ENCODE measurements around the gene CELF4.
A peak's percentile ranks its signal among the peaks of the same experiment; 100 is the strongest.

CELF4 gene

DNA sequence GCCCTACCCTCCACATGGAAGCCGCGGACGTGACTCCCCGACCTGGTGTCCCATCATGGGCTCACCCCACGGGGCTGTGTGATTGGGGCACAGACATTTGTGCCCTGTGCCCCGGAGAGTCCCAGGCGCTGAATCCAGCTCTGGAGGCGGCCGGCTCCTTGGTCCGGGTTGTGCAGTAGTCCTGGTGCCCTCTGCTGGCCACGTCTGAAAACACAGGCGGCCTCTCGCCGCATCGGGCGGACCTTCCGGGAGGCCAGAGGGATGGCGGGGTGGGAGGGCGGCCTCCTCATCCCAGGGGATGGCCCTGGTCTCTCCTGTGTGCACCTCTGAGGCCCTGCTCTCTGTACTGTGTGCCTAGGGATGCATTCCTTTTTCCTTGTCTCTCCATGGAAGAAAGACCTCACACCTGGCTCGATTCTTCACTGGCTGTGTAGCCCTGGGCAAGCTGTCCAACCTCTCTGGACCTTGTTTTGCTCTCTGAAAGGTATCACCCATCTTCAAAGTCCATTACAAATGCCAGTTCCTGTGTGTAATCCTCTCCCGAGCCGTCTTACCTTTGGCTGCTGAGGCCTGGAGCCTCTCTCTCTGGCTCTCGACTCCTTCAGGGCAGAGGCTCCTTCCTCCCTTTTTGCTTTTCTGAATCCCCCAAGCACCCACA, 27.6 kb downstream of the CELF4 start:
- Histone ChIP-seq H3K9ac (no peak overlapping the region), H3K27ac (no peak overlapping the region), H3K9me3 (replicated peaks in 1 of 11) (no peaks in the 10 kb centered on the region), H3K4me2 (peak overlapping the region in 9 of 11 experiments; percentile 3 to 74 (median 27); a peak in 12 of 22 replicates), H3K27me3 (peaks cover 12 to 23% (median 19%) of the 10 kb centered on the region in 11 experiments; a peak in 21 of 22 replicates), H4K20me1 (no peaks in the 10 kb centered on the region; a peak in 1 of 22 replicates), H3K4me3 (no peak overlapping the region), H3K4me1 (peaks cover 29 to 47% (median 36%) of the 10 kb centered on the region in 10 experiments), H3K36me3 (no peaks in the 10 kb centered on the region)
- TF ChIP-seq Cebpa-rat (IDR thresholded peaks at IDR 0.05) = no peak

DNA sequence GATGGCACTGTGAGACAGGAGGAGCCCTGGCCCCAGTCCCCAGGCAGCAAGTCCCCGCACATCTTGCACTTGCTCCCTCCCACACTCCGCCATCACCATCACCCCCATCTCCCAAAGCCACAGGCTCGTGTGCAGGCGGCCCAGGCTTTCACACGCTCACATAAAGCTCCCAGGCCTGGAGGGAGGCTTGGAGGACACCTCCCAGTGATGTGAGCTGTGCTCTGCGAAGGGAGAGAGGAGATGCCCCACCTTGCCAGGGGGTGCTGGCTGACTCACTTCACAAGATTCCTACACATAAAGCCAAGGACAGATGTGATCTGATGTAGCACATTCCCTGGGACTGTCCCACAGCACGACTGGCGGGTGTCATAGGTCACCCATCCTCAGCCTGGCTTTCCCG, 28.9 kb downstream of the CELF4 start:
- H4K20me1 ChIP-seq = no peaks in the 10 kb centered on the region; a peak in 1 of 22 replicates
- H3K9me3 ChIP-seq (replicated peaks in 1 of 11) = no peaks in the 10 kb centered on the region
- H3K9ac ChIP-seq = no peak overlapping the region
- peaks cover 12 to 23% (median 19%) of the 10 kb centered on the region in 11 experiments; a peak in 21 of 22 replicates for H3K27me3 ChIP-seq
- no peaks in the 10 kb centered on the region for H3K36me3 ChIP-seq
- H3K4me2 ChIP-seq = peak overlapping the region; percentile 56 to 78 (median 67)
- no peak for TF ChIP-seq Cebpa-rat (IDR thresholded peaks at IDR 0.05)
- peak overlapping the region in 2 of 11 experiments; percentile 62 to 71; a peak in 5 of 22 replicates for H3K27ac ChIP-seq
- peaks cover 29 to 49% (median 36%) of the 10 kb centered on the region in 10 experiments for H3K4me1 ChIP-seq
- no peak overlapping the region for H3K4me3 ChIP-seq

DNA sequence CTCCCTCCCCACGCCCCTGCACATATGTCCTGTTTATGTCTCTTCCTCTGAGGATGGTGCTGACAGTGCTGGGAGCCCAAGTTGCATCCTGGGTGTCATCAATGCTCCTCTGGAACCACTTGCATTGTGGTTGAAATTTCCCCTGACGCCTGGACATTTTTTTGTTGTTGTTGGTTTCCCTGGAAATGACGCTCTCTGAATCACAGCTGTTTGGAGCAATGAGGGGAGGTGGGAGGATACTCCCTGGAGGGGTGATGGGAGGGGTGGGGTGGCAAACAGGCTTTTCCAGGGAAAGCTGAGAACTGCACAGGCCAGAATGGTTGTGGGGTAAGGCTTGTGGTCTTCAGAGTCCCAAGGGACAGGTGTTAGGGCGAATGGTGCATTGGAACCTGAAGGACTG, 29.6 kb downstream of the CELF4 start:
- H3K27me3 ChIP-seq = peaks cover 12 to 23% (median 19%) of the 10 kb centered on the region in 11 experiments; a peak in 21 of 22 replicates

DNA sequence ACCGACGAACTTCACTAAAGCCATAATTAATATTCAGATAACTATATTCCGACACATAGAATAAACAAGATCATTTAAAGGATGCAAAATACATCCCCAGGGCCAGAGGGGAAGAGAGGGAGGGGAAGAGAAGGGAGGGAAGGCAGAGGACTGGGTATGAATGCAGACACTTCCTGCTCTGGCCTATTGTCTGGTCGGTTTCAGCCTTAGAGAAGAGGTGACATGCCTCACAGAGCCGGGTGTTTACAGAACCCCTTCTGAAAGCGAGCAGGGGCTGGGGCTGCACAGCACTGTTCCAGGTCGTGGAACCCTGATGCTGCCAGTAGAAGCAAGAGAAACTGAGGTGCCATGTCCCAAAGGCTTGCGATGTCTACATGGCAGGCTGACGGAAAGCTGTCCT, 31.0 kb downstream of the CELF4 start:
- Histone ChIP-seq H3K4me1 (peaks cover 40 to 69% (median 55%) of the 10 kb centered on the region in 10 experiments), H3K4me3 (no peak overlapping the region), H3K9ac (no peak overlapping the region)

More for the DNA sequence above, 29.6 kb downstream of the CELF4 start:
- H3K9me3 ChIP-seq (replicated peaks in 1 of 11) = no peaks in the 10 kb centered on the region
- no peaks in the 10 kb centered on the region for H3K36me3 ChIP-seq
- 0 out of 22 replicates have a peak overlapping the region, but pooled peaks of 1 of the 11 experiments have one; percentile 48 for H3K9ac ChIP-seq
- TF ChIP-seq Cebpa-rat (IDR thresholded peaks at IDR 0.05) = no peak
- H3K4me2 ChIP-seq = peak overlapping the region; percentile 56 to 78 (median 67)
- H4K20me1 ChIP-seq = no peaks in the 10 kb centered on the region; a peak in 1 of 22 replicates
- H3K4me1 ChIP-seq = peaks cover 29 to 56% (median 42%) of the 10 kb centered on the region in 10 experiments
- peak overlapping the region in 2 of 11 experiments; percentile 62 to 71; a peak in 5 of 22 replicates for H3K27ac ChIP-seq
- no peak overlapping the region for H3K4me3 ChIP-seq

DNA sequence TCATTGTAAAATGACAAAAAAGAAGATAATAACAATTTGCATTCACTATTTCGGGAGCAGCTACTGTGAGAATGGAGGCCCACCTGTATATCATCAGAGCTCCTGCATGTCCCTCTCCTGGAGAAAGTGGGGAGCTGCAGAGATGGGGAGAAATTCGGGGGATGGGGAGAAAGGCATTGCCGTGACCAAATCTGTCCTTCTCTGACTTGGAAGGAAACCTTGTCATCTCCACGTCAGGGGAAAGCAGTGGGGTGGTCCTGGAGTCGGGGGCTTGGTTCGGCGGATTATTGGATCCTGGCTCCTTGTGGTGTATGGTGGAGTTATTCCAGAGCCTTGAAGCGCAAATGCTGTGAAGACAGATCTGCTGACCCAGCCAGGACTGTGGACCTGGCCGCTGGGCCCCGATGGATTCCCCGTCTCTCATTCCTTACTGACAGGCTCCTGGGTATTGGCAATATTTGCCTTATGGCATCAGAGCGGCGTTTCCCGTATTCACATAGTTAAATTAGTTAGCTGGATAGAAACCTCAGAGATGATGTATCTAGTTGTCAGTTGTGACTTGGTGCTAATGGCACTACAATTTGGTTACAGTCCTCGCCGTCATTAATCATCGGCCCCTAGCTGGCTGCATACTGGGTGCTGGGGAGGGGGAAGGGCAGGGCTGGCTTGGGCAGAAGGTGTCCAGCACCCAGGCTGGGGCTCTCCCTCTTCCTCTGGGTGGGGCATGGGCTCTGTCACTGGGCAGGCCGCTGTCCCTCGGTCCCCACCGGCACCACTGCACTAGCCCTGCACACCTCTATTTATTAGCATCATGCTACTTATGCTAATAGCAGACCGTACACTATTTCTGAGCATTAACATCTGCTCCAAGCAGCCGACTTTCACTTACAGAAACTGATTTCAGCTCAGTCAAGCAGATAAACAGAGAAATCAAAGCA, 31.7 kb downstream of the CELF4 start:
- no peak for TF ChIP-seq Cebpa-rat (IDR thresholded peaks at IDR 0.05)
- Histone ChIP-seq H3K27ac (no peak overlapping the region), H4K20me1 (no peaks in the 10 kb centered on the region; a peak in 1 of 22 replicates), H3K4me1 (peaks cover 47 to 76% (median 62%) of the 10 kb centered on the region in 10 experiments), H3K4me2 (peak overlapping the region in 10 of 11 experiments; percentile 50 to 78 (median 66); a peak in 21 of 22 replicates), H3K4me3 (no peak overlapping the region), H3K9me3 (replicated peaks in 1 of 11) (no peaks in the 10 kb centered on the region), H3K36me3 (no peaks in the 10 kb centered on the region), H3K9ac (no peak overlapping the region), H3K27me3 (peaks cover 10 to 13% (median 11%) of the 10 kb centered on the region in 11 experiments; a peak in 21 of 22 replicates)

More for the DNA sequence above, 31.0 kb downstream of the CELF4 start:
- Histone ChIP-seq H4K20me1 (no peaks in the 10 kb centered on the region; a peak in 1 of 22 replicates), H3K4me2 (peak overlapping the region; percentile 50 to 78 (median 67)), H3K36me3 (no peaks in the 10 kb centered on the region), H3K27ac (peak overlapping the region in 2 of 11 experiments; percentile 9 to 78; a peak in 2 of 22 replicates), H3K9me3 (replicated peaks in 1 of 11) (no peaks in the 10 kb centered on the region), H3K27me3 (peaks cover 12 to 19% (median 18%) of the 10 kb centered on the region in 11 experiments; a peak in 21 of 22 replicates)
- no peak for TF ChIP-seq Cebpa-rat (IDR thresholded peaks at IDR 0.05)

DNA sequence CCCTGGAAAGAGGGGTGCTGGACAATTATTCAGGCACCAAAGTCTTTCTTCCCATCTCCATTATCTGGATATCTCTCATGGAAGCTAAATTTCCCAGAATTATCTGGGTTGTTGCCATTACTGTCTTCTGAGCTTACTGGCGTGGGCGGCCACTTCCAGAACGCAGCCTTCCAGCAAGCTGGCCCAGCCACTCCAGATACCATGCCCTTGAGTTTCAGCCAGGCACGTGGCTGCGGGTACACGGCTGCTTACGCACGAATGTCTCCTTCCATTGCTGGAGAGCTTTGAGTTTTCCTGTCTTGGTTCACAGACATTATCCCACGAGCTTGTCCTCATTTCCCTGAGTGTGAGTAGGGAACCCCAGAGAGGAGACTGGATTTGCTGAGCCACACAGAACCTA, 32.7 kb downstream of the CELF4 start:
- peaks cover under 1 to 3% (median under 1%) of the 10 kb centered on the region in 11 experiments; a peak in 16 of 22 replicates for H3K27me3 ChIP-seq
- H3K27ac ChIP-seq = no peak overlapping the region
- TF ChIP-seq Cebpa-rat (IDR thresholded peaks at IDR 0.05) = no peak

DNA sequence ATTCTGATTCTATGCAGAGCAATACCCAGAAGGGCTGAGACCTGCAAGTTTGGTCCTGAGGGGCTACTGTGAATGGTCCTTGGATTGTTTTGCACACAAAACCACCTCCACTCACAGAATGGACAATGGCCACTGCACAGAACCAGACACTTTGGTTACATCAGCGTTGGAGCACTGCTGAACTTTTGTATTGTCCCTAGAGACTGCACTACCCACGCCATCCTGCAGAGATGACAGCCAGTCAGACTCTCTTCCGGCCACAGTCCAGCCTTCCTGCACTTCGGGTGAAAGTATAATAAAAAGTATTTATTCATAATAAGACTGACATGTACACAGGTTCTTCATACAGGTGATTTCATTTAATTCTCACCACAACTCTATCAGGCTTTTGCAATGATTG, 35.7 kb downstream of the CELF4 start:
- Histone ChIP-seq H3K4me3 (no peak overlapping the region), H3K9ac (no peak overlapping the region), H3K4me2 (peak overlapping the region; percentile 36 to 77 (median 61)), H3K4me1 (peaks cover 33 to 77% (median 60%) of the 10 kb centered on the region in 10 experiments), H3K9me3 (replicated peaks in 1 of 11) (0 out of 22 replicates have a peak, but pooled peaks cover 0 to 2% (median 0%) of the 10 kb centered on the region in 11 experiments), H3K36me3 (no peaks in the 10 kb centered on the region), H3K27me3 (no peaks in the 10 kb centered on the region), H4K20me1 (no peaks in the 10 kb centered on the region), H3K27ac (peak overlapping the region in 1 of 11 experiments; percentile 48; a peak in 2 of 22 replicates)
- no peak for TF ChIP-seq Cebpa-rat (IDR thresholded peaks at IDR 0.05)

More for the DNA sequence above, 32.7 kb downstream of the CELF4 start:
- Histone ChIP-seq H3K9ac (no peak overlapping the region), H3K4me1 (peaks cover 47 to 84% (median 62%) of the 10 kb centered on the region in 10 experiments), H3K4me2 (no peak overlapping the region), H3K36me3 (no peaks in the 10 kb centered on the region), H4K20me1 (no peaks in the 10 kb centered on the region), H3K9me3 (replicated peaks in 1 of 11) (no peaks in the 10 kb centered on the region), H3K4me3 (no peak overlapping the region)

DNA sequence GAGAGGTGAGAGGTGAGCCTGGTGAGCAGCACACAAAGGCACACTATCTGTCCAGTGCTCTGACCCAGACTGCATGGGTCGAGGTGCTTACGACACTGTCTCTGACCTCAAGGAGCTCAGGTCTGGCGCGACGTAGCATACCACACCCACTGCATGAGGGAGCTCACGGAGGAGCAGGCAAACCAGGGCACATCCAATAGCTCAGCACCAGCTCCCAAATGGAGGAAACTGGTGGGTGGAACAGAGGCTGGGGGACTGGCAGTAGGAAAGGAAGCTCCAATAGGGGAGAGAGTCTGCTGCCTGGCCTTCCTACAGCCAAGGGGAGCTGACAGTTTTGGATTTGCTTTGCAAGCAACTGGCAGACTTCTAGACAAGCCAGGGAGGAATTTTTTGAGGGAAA, 36.3 kb downstream of the CELF4 start:
- Histone ChIP-seq H3K27me3 (no peaks in the 10 kb centered on the region), H3K9ac (no peak overlapping the region), H3K4me3 (no peak overlapping the region), H3K36me3 (no peaks in the 10 kb centered on the region), H4K20me1 (no peaks in the 10 kb centered on the region), H3K27ac (no peak overlapping the region; a peak in 1 of 22 replicates), H3K4me2 (peak overlapping the region; percentile 36 to 77 (median 61)), H3K9me3 (replicated peaks in 1 of 11) (peaks cover 0 to 8% (median 0%) of the 10 kb centered on the region in 11 experiments; a peak in 4 of 22 replicates), H3K4me1 (peaks cover 28 to 71% (median 55%) of the 10 kb centered on the region in 10 experiments)
- TF ChIP-seq Cebpa-rat (IDR thresholded peaks at IDR 0.05) = no peak

All from BLaER1 treated with 17β-estradiol and CSF1 and Interleukin-3, amounts not matched to agents 10 nM and 100 nM (cell line).